H1 (cell line): ENCODE data around the gene PYGL.

Experiments
- CTCF ChIP-seq, 3 experiments: IDR thresholded peaks; 1 replicate in 2 of 3; 2 replicates in 1 of 3; pipeline versions ENCODE4 v1.5.1 to v1.6.1; 2011; ENCODE audit warnings: low read length in 3 of 3, mild to moderate bottlenecking in 3 of 3, inconsistent platforms in 2 of 3, low read depth in 1 of 3, moderate library complexity in 1 of 3; ENCODE audit not compliant: insufficient read depth in 1 of 3; ENCODE audit errors: control extremely low read depth in 1 of 3
- EP300 ChIP-seq, 2 experiments: IDR thresholded peaks; 1 replicate in 1 of 2; 2 replicates in 1 of 2; pipeline ENCODE4 v1.6.1; 2011 to 2012; ENCODE audit warnings: low read depth in 2 of 2, low read length in 2 of 2, mild to moderate bottlenecking in 2 of 2, borderline replicate concordance in 1 of 2, inconsistent platforms in 1 of 2, moderate library complexity in 1 of 2
- EZH2 ChIP-seq: fragments of 200-600 bp; sonication (generic); IDR thresholded peaks from 2 replicates; pipeline ENCODE4 v1.7.1; 2012; ENCODE audit warnings: low read depth, mild to moderate bottlenecking, moderate library complexity, low read length, inconsistent platforms; ENCODE audit not compliant: severe bottlenecking
- HDAC6 ChIP-seq: IDR thresholded peaks from one replicate; pipeline ENCODE4 v1.7.1; 2012; ENCODE audit warnings: low read depth, mild to moderate bottlenecking, inconsistent platforms, low read length, moderate library complexity
- POLR2A ChIP-seq, 2 experiments: IDR thresholded peaks; 1 replicate in 1 of 2; 2 replicates in 1 of 2; pipeline ENCODE4 v1.6.1; 2011; ENCODE audit warnings: low read depth in 2 of 2, low read length in 2 of 2, mild to moderate bottlenecking in 2 of 2; ENCODE audit errors: control extremely low read depth in 1 of 2
- RXRA ChIP-seq: IDR thresholded peaks from 2 replicates; pipeline ENCODE4 v1.6.1; 2011; ENCODE audit warnings: low read depth, mild to moderate bottlenecking, low read length, moderate library complexity; ENCODE audit not compliant: insufficient read depth
- SRF ChIP-seq: IDR thresholded peaks from 2 replicates; pipeline ENCODE4 v1.6.1; 2011; ENCODE audit warnings: mild to moderate bottlenecking, low read depth, low read length, moderate library complexity
- TAF1 ChIP-seq: IDR thresholded peaks from 2 replicates; pipeline ENCODE4 v1.6.1; 2011; ENCODE audit warnings: mild to moderate bottlenecking, low read depth, low read length

DNA sequence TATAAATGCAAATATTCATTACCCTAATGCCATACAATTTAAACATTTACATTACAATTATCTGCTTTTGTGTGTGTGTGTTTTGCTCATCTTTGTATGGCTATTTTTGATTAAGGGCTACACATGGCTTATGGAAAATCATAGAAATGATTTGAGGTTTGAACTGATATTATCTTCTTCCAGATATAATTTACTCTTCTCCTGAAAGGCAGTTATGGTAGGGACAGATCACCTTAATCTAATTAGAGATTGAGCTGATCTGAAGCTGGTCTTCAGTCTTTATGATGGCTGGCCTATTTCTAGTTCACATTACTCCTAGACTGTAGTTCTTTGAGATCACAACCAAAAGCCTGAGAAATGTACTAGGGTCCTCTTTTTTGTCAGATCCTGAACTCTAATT lies 56.8 kb downstream of the PYGL start:
- no peak for TF ChIP-seq CTCF (IDR thresholded peaks at IDR 0.05; ENCODE audit: control extremely low read depth in 1 of 3, insufficient read depth in 1 of 3, low read depth in 1 of 3, low read length in 3 of 3)
- TF ChIP-seq EZH2 = no peak
- TF ChIP-seq HDAC6 = no peak
- TF ChIP-seq RXRA = no peak
- TF ChIP-seq EP300 (IDR thresholded peaks at IDR 0.05; ENCODE audit: borderline replicate concordance in 1 of 2, low read depth in 2 of 2, low read length in 2 of 2) = no peak
- no peak for TF ChIP-seq TAF1
- no peak for TF ChIP-seq POLR2A (IDR thresholded peaks at IDR 0.05; ENCODE audit: control extremely low read depth in 1 of 2, low read depth in 2 of 2, low read length in 2 of 2)
- TF ChIP-seq SRF = no peak
